H9 (cell line): ENCODE measurements around the gene PHLDB1. TPM values are rescaled to one million over a fixed set of nuclear protein-coding genes. Genes with fewer than 3 reads are reported as not detected.

Experiments used
- DNase-seq: peaks from one replicate; pipeline ENCODE4 v3.0.0-alpha.2; 2017
- H2AFZ ChIP-seq: one replicate; pipeline ENCODE4 v1.6.1; 2013; ENCODE audit warnings: mild to moderate bottlenecking, low read length, control low read depth, moderate library complexity
- H2AK5ac ChIP-seq: 2 replicates; pipeline ENCODE4 v1.6.1; 2013; ENCODE audit warnings: low read length, control low read depth, mixed read lengths; ENCODE audit not compliant: insufficient read length
- H2BK120ac ChIP-seq: one replicate; pipeline ENCODE4 v1.6.1; 2013; ENCODE audit warnings: low read depth, mild to moderate bottlenecking, low read length, control low read depth, inconsistent platforms; ENCODE audit not compliant: poor library complexity, severe bottlenecking
- H2BK12ac ChIP-seq: 2 replicates; pipeline ENCODE4 v1.6.1; 2013; ENCODE audit warnings: low read length, control low read depth, mixed read lengths, low read depth; ENCODE audit not compliant: insufficient read length
- H2BK15ac ChIP-seq: 2 replicates; pipeline ENCODE4 v1.6.1; 2013; ENCODE audit warnings: low read depth, low read length, control low read depth
- H2BK20ac ChIP-seq: one replicate; pipeline ENCODE4 v1.6.1; 2013; ENCODE audit warnings: low read depth, mild to moderate bottlenecking, low read length, control low read depth, inconsistent platforms; ENCODE audit not compliant: poor library complexity, severe bottlenecking
- H2BK5ac ChIP-seq: 2 replicates; pipeline ENCODE4 v1.6.1; 2013; ENCODE audit warnings: low read length, control low read depth, mixed read lengths; ENCODE audit not compliant: insufficient read length
- H3K14ac ChIP-seq: 2 replicates; pipeline ENCODE4 v1.6.1; 2013; ENCODE audit warnings: low read length, control low read depth; ENCODE audit not compliant: insufficient read depth
- H3K18ac ChIP-seq: 2 replicates; pipeline ENCODE4 v1.6.1; 2013; ENCODE audit warnings: low read depth, mild to moderate bottlenecking, mixed read lengths, low read length, control low read depth; ENCODE audit not compliant: insufficient read length
- H3K23ac ChIP-seq: 2 replicates; pipeline ENCODE4 v1.6.1; 2013; ENCODE audit warnings: low read length, control low read depth, mixed read lengths, low read depth; ENCODE audit not compliant: insufficient read length
- H3K23me2 ChIP-seq: 2 replicates; pipeline ENCODE4 v1.6.1; 2013; ENCODE audit warnings: low read depth, mild to moderate bottlenecking, mixed read lengths, low read length, control low read depth; ENCODE audit not compliant: insufficient read length, poor library complexity, severe bottlenecking
- H3K27ac ChIP-seq: 2 replicates; pipeline ENCODE4 v1.5.1; 2013; ENCODE audit warnings: low read length, control low read depth, mixed read lengths, low read depth; ENCODE audit not compliant: insufficient read length
- H3K27me3 ChIP-seq: 2 replicates; pipeline ENCODE4 v1.6.1; 2013; ENCODE audit warnings: low read length, control low read depth, inconsistent platforms; ENCODE audit not compliant: insufficient read depth
- H3K4ac ChIP-seq: 2 replicates; pipeline ENCODE4 v1.6.1; 2013; ENCODE audit warnings: low read depth, mild to moderate bottlenecking, control low read depth, inconsistent platforms, low read length, moderate library complexity
- H3K4me1 ChIP-seq: 2 replicates; pipeline ENCODE4 v1.6.1; 2013; ENCODE audit warnings: low read length, control low read depth, inconsistent platforms; ENCODE audit not compliant: insufficient read depth
- H3K4me2 ChIP-seq: 2 replicates; pipeline ENCODE4 v1.6.1; 2013; ENCODE audit warnings: low read length, control low read depth, mixed read lengths; ENCODE audit not compliant: insufficient read length, insufficient read depth
- H3K56ac ChIP-seq: 2 replicates; pipeline ENCODE4 v1.6.1; 2013; ENCODE audit warnings: low read depth, mild to moderate bottlenecking, mixed read lengths, low read length, control low read depth; ENCODE audit not compliant: insufficient read length
- H3K79me1 ChIP-seq: 2 replicates; pipeline ENCODE4 v1.6.1; 2013; ENCODE audit warnings: low read depth, mild to moderate bottlenecking, moderate library complexity, low read length, control low read depth, inconsistent platforms; ENCODE audit not compliant: insufficient read depth, poor library complexity, severe bottlenecking
- H3K79me2 ChIP-seq: 2 replicates; pipeline ENCODE4 v1.6.1; 2013; ENCODE audit warnings: low read length, control low read depth, inconsistent platforms; ENCODE audit not compliant: insufficient read depth
- H3K9ac ChIP-seq: 2 replicates; pipeline ENCODE4 v1.6.1; 2013; ENCODE audit warnings: low read length, control low read depth, mixed read lengths; ENCODE audit not compliant: insufficient read length; ENCODE audit errors: extremely low read depth
- H3K9me3 ChIP-seq: one replicate; pipeline ENCODE4 v1.6.1; 2013; ENCODE audit warnings: low read depth, low read length, inconsistent platforms; ENCODE audit not compliant: control insufficient read depth
- H3T11ph ChIP-seq: one replicate; pipeline ENCODE4 v1.6.1; 2013; ENCODE audit warnings: mild to moderate bottlenecking, low read length, control low read depth, inconsistent platforms
- H4K20me1 ChIP-seq: one replicate; pipeline ENCODE4 v1.6.1; 2013; ENCODE audit not compliant: control insufficient read depth, insufficient read length, insufficient read depth
- H4K5ac ChIP-seq: 2 replicates; pipeline ENCODE4 v1.6.1; 2013; ENCODE audit warnings: low read depth, mild to moderate bottlenecking, mixed read lengths, low read length, control low read depth; ENCODE audit not compliant: insufficient read length
- H4K8ac ChIP-seq: replicated peaks from 2 replicates; pipeline ENCODE4 v1.6.1; 2013; ENCODE audit warnings: low read length, control low read depth, mixed read lengths, low read depth; ENCODE audit not compliant: insufficient read length
- H4K91ac ChIP-seq: 2 replicates; pipeline ENCODE4 v1.6.1; 2013; ENCODE audit warnings: low read depth, mild to moderate bottlenecking, moderate library complexity, mixed read lengths, low read length, control low read depth; ENCODE audit not compliant: insufficient read length
- H3K27ac Mint-ChIP-seq, 3 experiments: 2 replicates in 2 of 3; 3 replicates in 1 of 3; pipeline ENCODE4 v1.8.0; 2020 to 2021; ENCODE audit warnings: mixed read lengths in 3 of 3, mild to moderate bottlenecking in 1 of 3, moderate library complexity in 1 of 3
- H3K27me3 Mint-ChIP-seq: 2 replicates; pipeline ENCODE4 v1.8.0; 2021; ENCODE audit warnings: low read depth, mild to moderate bottlenecking, moderate library complexity, mixed read lengths
- H3K36me3 Mint-ChIP-seq, 3 experiments: 2 replicates in 2 of 3; 3 replicates in 1 of 3; pipeline ENCODE4 v1.8.0; 2020 to 2021; ENCODE audit warnings: low read depth in 3 of 3, mixed read lengths in 3 of 3; ENCODE audit not compliant: insufficient read depth in 1 of 3
- H3K4me1 Mint-ChIP-seq, 2 experiments: 2 replicates each; pipeline ENCODE4 v1.8.0; 2020; ENCODE audit warnings: mixed read lengths in 2 of 2
- H3K4me3 Mint-ChIP-seq, 2 experiments: 2 replicates in 1 of 2; 3 replicates in 1 of 2; pipeline ENCODE4 v1.8.0; 2020 to 2021; ENCODE audit warnings: mild to moderate bottlenecking in 2 of 2, mixed read lengths in 2 of 2, moderate library complexity in 1 of 2
- H3K9me3 Mint-ChIP-seq, 2 experiments: 2 replicates in 1 of 2; 3 replicates in 1 of 2; pipeline ENCODE4 v1.8.0; 2020; ENCODE audit warnings: mild to moderate bottlenecking in 2 of 2, mixed read lengths in 2 of 2, moderate library complexity in 1 of 2
- CTCF ChIP-seq: fragments of 200-600 bp; sonication (generic); conservative IDR thresholded peaks from 3 replicates; pipeline ENCODE4 v1.8.0; 2021; ENCODE audit warnings: antibody characterized with exemption, mild to moderate bottlenecking
- WGBS: extraction: QIAGEN DNeasy Blood & Tissue Kit; methylation state at CpG from one replicate; pipeline ENCODE4 v1.1.7; 2013; ENCODE audit warnings: missing lambda C conversion rate, low lambda C conversion rate, mixed read lengths; ENCODE audit not compliant: insufficient read length; ENCODE audit errors: extremely low coverage; 5-methylcytosine and 5-hydroxymethylcytosine counted together
- long read RNA-seq: library from polyadenylated mRNA; unstranded; transcript quantifications from one replicate; pipeline ENCODE4 v2.0.0, GENCODE V29; 2020
- total RNA-seq: library from RNA; stranded (reverse); gene quantifications from 2 replicates; pipeline ENCODE4 v1.2.1, GENCODE V29; 2021

PHLDB1 gene
- 55.7 and 56.0 TPM in 2 replicates for total RNA-seq
- long read RNA-seq, full-length matches to known transcripts, result 6 of 101 reads
- long read RNA-seq, partial matches to known transcripts, result 41 of 101 reads
- long read RNA-seq, other reads (novel, unspliced or antisense), result 54 of 101 reads

GRCh38 chr11:118607401-118608359 is at the start of gene PHLDB1:
PHLDB1 (plus strand) TSS chr11:118607615; CDS start chr11:118613837, 6,222 bp downstream.
- no peak within 1 kb of the TSS for H3K9ac ChIP-seq
- no CpG with 5 or more reads among the region's 72 CpGs for WGBS
- H3K27me3 ChIP-seq, result peaks cover 56% of the 10 kb centered on the region
- Mint-ChIP-seq H3K9me3 (peaks cover 0 to 6% of the 10 kb centered on the region in 2 experiments; a peak in 4 of 5 replicates), H3K36me3 (peaks cover 0 to 4% (median 4%) of the 10 kb centered on the region in 3 experiments; a peak in 4 of 7 replicates), H3K4me3 (peak within 1 kb of the TSS; percentile 54 to 85), H3K27ac (no peak within 1 kb of the TSS), H3K4me1 (peaks cover 43 to 53% of the 10 kb centered on the region in 2 experiments), H3K27me3 (peaks cover 90% of the 10 kb centered on the region)
- H3K14ac ChIP-seq, result no peak within 1 kb of the TSS
- peak within 1 kb of the TSS; percentile 46 for H3K4me2 ChIP-seq
- no peak within 1 kb of the TSS for H3T11ph ChIP-seq
- no peaks in the 10 kb centered on the region for H4K20me1 ChIP-seq
- no peak within 1 kb of the TSS for H2BK120ac ChIP-seq
- H4K8ac ChIP-seq, result no peak within 1 kb of the TSS
- H3K56ac ChIP-seq, result no peak within 1 kb of the TSS
- H3K23ac ChIP-seq, result no peak within 1 kb of the TSS
- DNase-seq, result peak; percentile 64
- H3K4me1 ChIP-seq, result peaks cover 5% of the 10 kb centered on the region
- no peak within 1 kb of the TSS for H2BK5ac ChIP-seq
- H3K27ac ChIP-seq, result no peak within 1 kb of the TSS
- no peak within 1 kb of the TSS for H4K91ac ChIP-seq
- no peak within 1 kb of the TSS for H3K18ac ChIP-seq
- H2BK15ac ChIP-seq, result no peak within 1 kb of the TSS
- no peak within 1 kb of the TSS for H3K4ac ChIP-seq
- H3K9me3 ChIP-seq, result no peaks in the 10 kb centered on the region
- peak; percentile 57; the same call in 2 of the 3 replicates for TF ChIP-seq CTCF
- H4K5ac ChIP-seq, result no peak within 1 kb of the TSS
- H3K79me1 ChIP-seq, result no peaks in the 10 kb centered on the region
- peaks cover 16% of the 10 kb centered on the region for H3K23me2 ChIP-seq
- no peak within 1 kb of the TSS for H2AFZ ChIP-seq
- H2AK5ac ChIP-seq, result no peak within 1 kb of the TSS
- no peak within 1 kb of the TSS for H2BK20ac ChIP-seq
- no peaks in the 10 kb centered on the region for H3K79me2 ChIP-seq
- H2BK12ac ChIP-seq, result no peak within 1 kb of the TSS
